GM18499 (cell line): ENCODE data around the gene MRGPRD.
"Not testable (repeated sequence)": the region's sequence is repeated elsewhere in the genome, so short reads cannot be mapped to it uniquely, and the experiment has no call there.

Experiments used
- ATAC-seq: cut with Tn5 transposase; IDR thresholded peaks from one replicate; pipeline ENCODE4 v1.9.1; 2021; ENCODE audit warnings: moderate number of reproducible peaks; ENCODE audit not compliant: insufficient read depth, unreplicated experiment

MRGPRD gene

GRCh38 chr11:68994894-68995285 is 14.1 kb upstream of the MRGPRD start:
- ATAC-seq: no peak

- ATAC-seq: no peak
Observed at GRCh38 chr11:68994161-68994893, 13.5 kb upstream of the MRGPRD start.

- ATAC-seq: no peak
Observed at GRCh38 chr11:68993546-68993945, 12.8 kb upstream of the MRGPRD start.

- no peak for ATAC-seq
Observed at GRCh38 chr11:68992743-68993255, 12.0 kb upstream of the MRGPRD start.

GRCh38 chr11:68990995-68991780 is 10.4 kb upstream of the MRGPRD start:
- ATAC-seq: no peak

GRCh38 chr11:68989936-68990606 is 9.3 kb upstream of the MRGPRD start:
- ATAC-seq: no peak

GRCh38 chr11:68988491-68988890 is 7.7 kb upstream of the MRGPRD start:
- ATAC-seq: no peak

- ATAC-seq: no peak
Observed at GRCh38 chr11:68987211-68987610, 6.4 kb upstream of the MRGPRD start.

GRCh38 chr11:68983801-68984200 is 3.0 kb upstream of the MRGPRD start:
- ATAC-seq: no peak

- no peak for ATAC-seq
Observed at GRCh38 chr11:68982134-68982533, 1.3 kb upstream of the MRGPRD start.

GRCh38 chr11:68979931-68980775 is 633 bp downstream of the MRGPRD start:
- ATAC-seq: no peak

- ATAC-seq: no peak
Observed at GRCh38 chr11:68978931-68979594, 1.7 kb downstream of the MRGPRD start.

- ATAC-seq: no peak
Observed at GRCh38 chr11:68978626-68978930, 2.2 kb downstream of the MRGPRD start.

- no peak for ATAC-seq
Observed at GRCh38 chr11:68977781-68978625, 2.8 kb downstream of the MRGPRD start.

GRCh38 chr11:68976563-68976962 is 4.2 kb downstream of the MRGPRD start:
- ATAC-seq: no peak

GRCh38 chr11:68976095-68976494 is 4.7 kb downstream of the MRGPRD start:
- ATAC-seq: no peak

GRCh38 chr11:68974421-68975194 is 6.2 kb downstream of the MRGPRD start:
- ATAC-seq: no peak

GRCh38 chr11:68973706-68974105 is 7.1 kb downstream of the MRGPRD start:
- not testable (repeated sequence) for ATAC-seq
